HG02981 (cell line): Measurements from ENCODE around the gene GRIN2A.

Source experiments
- ATAC-seq: cut with Tn5 transposase; IDR thresholded peaks from one replicate; pipeline ENCODE4 v1.9.1; 2021; ENCODE audit warnings: mild to moderate bottlenecking, moderate library complexity; ENCODE audit not compliant: unreplicated experiment

Gene GRIN2A

DNA sequence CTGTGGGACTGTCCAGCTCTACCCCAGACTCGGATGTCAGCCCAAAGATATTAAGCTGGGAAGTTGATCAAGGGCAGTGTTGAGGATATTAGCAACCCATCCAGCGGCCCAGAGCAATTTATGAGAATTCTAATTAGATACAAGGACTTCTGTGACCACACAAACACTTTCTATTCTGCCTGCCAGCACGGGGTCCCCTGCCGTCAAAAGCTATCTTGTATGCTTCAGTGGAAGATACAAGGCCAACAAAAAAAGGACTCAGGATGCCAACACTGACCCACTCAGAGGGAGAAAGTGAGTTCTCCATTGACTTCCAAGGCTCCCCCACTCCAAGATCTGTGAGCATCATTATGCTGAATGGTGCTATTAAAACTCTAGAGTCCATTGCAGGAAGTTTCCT is 390.7 kb downstream of the GRIN2A start:
- no peak for ATAC-seq

DNA sequence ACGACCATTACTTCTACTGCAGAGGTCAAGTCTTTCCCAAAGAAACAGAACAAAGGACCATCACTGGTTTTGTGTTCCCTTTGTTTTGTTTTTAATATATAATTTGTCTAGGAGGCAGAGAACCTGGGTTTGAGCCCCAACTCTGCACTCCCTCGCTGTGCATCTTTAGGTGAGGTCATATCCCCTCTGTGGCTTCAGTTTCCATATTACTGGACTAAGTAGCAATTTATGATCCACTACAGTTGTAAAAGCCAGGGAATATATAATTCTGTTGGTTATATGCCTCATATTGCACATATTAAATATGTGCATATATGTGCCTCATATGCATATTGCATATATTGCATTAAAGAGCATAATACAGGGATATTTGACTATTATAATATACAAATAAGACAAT is 392.0 kb downstream of the GRIN2A start:
- ATAC-seq = no peak

DNA sequence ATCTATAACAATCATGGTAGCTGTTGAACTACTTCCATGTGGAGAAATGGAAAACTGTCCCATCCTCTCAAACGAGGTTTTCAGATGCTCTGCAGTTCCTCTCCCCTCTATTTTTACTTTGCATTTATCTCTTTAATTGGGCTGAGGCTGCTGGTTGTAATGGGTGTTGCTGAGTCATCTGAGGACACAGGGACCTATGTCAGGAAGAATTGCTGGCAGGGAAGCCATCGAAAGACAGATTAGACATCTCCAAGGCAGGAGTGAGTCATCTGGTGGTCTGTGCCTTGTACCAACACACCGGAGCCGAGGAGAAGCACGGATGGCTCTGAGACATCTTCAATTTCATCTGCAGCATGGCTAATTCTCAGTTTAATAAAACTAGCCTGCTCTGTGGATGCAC is 394.5 kb downstream of the GRIN2A start:
- no peak for ATAC-seq

DNA sequence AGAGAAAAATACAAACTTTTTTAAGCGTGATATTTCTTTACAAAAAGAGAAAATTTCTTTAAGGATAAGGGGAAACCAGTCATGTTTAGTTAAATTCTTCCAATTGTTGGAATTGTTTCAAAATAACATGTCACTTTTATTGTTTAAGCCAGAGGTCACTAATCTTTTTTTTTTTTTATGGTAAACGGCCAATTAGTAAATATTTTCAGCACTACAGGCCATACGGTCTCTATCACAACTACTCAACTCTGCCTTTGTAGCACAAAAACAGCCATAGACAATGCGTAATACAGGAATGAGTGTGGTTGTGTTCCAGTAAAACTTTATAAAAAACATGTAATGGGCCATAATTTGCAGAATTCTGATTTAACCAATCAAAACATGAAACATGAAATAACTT is 401.4 kb downstream of the GRIN2A start:
- ATAC-seq = no peak

DNA sequence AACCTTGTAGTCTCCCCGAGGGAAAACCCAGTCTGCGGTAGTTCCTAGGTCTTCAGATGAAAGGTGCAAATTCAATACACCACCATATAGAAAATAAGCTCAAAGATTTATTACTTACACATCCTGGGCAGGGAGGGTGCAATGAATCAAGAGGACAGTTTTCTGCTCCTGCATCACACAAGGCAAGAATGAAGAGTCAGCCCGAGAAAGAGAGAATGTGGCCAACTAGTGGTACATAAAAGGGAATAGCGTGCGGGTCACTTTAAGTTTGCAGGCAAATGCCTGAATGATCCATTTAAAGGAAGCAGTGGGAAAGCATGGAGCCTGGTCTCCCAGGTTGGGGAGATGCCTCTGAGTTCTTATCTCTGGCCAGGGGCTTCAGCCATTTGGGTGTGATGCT is 403.4 kb downstream of the GRIN2A start:
- ATAC-seq = no peak

DNA sequence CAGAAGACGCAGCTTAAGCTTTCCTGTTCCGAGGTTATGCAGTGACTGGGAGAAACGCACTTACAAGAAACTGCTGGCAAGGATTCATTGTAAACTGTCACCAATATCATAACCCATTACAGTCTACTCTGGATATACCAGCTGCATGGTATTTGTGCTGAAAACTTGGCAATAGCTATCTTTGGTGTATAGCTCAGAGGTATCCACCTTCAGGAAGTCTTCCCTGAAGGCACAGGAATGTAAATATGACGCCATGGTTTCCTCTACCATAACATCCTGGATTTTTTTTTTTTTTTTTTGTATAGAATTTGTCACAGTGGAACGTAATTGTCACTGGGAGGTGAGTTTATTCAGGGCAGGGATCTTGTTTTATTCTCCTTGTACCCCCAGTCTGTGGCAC is 406.2 kb downstream of the GRIN2A start:
- no peak for ATAC-seq

DNA sequence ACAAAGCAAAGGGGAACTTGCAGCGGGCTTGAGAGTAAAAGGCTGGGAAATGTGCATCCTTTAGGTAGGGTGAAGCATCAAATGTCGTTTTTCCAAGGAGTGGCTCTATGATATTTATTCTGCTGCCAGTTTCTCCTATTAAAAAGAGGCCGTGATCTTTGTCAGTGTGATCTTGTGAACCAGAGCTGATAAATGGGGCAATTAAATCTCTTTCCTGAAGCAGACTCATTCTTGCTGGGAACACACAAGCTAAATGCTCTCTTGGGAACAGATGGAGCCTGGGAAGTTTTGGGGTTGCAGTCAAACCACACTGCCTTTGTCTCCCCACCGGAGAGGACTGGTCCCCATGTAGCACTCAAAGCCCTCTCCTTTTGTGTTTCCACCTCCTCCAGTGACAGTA is 408.9 kb downstream of the GRIN2A start:
- ATAC-seq = no peak

DNA sequence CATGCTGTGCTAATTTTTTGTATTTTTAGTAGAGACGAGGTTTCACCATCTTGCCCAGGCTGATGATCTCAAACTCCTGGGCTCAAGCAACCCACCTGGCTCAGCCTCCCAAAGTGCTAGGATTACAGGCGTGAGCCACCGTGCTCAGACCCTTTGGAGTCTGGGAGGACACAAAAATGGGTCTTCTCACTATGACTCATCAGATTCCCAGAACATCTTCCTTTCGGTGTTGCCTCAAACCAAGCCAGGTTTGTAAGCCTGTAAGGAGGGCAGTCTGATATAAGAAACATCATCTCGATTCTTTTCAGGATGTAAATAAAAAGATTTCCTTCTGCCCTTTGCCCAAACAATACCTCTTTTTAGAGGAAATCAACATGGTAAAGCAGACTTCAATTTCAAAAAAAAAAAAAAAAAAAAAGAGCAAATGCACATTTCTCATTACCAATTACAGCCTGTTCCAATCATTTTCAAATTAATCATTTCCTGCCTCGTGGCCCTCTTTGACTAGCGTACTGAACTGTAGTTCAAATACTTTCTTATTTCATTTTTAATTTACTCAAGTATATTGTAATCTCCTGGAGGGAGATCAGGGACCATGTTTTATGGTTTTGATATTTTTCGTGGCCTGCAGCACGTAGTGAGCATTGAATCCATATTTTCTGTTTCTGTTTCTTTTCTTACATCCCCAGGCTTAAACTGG is 409.6 kb downstream of the GRIN2A start:
- ATAC-seq = no peak

DNA sequence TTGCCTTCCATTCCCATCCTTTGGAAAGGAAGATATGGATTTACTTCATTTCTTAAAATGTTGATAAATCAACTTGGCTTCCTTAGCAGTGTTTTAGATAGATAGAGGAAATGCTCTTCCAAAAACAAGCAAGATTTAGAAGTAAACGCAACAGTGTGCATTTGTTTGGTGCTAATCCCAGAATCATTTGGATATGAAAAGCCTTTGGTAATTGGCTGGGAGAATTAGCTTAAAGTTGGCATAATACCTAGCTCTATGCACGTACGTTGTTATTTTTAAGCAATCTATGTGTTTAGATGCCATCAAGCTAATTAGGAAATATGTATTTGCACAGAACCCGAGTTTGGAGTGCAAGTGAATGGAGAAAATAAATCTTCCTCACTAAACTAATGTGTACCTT is 415.3 kb downstream of the GRIN2A start:
- ATAC-seq = no peak

DNA sequence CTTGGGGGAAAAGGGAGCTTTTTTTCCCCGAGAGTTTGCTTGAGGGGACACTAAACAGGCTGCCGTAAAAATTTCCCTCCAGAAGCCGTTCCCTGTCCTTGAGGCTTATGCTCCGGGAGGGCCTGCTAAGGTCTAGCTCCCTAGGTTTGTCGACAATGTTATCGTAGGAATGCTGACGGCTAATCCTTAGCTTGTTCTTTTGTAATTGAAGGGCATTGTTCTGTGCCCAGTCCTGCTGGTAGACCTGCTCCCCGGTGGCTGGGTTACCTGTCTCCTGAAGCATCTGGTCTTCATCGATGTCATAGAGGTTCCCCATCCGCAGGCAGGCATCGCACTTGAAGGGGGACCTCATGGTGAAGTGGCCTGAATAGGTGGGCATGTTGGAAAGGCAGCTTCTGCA is 418.7 kb downstream of the GRIN2A start:
- no peak for ATAC-seq

DNA sequence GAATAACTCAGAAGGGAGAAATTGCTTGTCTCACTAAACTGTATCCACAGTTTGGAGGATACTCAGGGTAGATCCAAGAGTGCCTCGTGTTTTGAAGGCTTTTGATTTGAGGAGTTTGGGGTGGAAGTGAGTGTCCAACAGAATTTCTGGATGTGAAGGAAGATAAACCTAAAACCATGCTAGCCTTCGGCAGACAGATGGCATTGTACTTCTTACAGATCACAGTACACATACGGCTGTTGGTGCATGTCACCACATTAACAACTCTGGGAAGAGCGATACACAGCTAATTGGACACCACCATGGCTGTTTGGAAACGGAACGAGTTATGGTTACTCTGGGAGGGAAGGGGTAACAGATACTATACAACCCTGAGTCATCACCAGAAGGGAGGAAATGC is 420.4 kb downstream of the GRIN2A start:
- ATAC-seq = no peak

DNA sequence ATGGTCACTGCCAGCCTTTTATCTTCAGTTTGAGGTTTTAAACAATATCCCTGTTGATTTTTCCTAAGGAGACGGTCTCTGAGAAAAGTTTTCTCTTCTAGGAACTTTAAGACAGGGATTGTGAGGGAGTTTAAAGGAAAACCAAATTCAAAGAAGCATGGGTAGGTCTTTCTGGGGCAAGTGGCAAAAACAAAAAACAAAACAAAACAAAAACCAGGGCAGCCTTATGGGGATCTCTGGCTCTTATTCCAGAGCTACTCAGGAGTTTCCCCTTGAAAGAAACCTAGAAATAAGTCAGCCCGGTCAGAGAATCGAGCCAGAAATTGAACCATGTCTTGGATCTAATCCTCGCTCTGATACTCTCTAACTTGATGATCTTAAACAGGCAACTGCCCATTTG is 424.5 kb downstream of the GRIN2A start:
- no peak for ATAC-seq

DNA sequence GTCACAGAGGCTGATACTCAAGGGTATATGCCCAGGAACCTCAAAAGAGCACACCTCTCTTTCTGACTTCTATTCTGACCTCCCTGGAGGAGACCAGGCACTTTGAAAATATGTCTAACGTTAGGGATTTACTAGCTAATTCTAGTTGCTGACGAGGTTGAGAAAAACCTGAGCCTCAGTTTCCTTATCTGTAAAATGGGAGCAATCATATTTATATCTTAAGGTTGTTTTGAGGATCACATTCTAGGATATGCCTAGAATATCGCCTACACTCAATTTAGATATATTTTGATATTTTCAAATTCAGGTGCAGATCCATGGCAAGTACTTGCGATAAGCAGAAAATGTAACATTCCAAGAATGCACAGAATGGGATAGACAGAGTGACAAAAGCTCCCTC is 425.8 kb downstream of the GRIN2A start:
- ATAC-seq = no peak

DNA sequence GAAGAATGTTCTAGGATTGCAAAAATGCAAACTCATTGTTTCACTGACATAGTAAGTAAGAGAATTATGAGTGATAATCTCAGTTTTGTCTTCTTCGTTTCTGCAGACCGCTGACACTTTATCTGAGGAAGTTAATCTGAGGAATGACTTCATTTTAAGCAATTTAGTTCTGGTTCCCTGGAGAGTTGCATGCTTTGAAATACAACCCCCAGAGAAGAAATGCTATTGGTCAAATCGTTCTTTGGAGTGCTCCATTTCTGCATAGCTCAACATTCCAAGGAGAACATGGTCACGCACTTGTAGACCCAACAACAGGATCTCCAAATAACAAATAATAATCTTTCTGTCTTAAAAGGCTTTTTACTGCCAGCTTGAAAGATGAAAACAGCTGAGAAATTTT is 427.1 kb downstream of the GRIN2A start:
- no peak for ATAC-seq

DNA sequence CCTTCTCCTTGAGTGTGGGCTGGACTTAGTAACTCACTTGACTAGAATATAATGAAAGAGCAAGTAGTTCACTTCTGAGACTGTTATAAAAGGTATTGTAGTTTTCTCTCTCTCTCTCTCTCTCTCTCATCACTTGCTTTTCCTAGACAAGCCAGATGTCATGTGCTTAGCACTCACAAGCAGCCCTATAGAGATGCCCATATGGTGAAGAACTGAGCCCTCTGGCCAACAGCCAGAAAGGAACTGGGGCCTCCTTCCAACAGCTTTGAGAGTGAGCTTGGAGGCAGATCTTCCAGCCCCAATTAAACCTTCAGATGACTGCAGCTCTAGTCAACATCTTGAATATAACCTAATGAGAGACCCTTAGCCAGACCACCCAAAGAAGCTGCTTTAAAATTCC is 440.5 kb downstream of the GRIN2A start:
- no peak for ATAC-seq

DNA sequence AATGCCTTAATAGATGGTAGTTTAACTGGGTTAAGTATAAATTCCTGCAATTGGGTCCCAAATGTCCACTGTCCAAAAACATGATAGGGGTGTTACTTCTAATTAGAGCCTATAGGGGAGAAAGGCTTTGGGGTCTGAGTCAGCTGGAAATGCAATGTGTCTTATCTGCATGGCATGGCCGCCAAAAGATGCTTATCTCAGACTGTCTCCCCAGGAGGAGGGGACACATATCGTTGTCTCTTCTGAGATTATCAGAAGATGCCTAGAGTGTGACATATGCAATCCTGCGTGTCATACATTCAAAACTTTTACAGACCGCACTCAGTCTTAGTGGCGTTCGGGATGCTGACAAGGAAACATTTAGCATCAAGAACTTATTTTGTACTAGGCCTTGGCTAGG is 442.9 kb downstream of the GRIN2A start:
- no peak for ATAC-seq

DNA sequence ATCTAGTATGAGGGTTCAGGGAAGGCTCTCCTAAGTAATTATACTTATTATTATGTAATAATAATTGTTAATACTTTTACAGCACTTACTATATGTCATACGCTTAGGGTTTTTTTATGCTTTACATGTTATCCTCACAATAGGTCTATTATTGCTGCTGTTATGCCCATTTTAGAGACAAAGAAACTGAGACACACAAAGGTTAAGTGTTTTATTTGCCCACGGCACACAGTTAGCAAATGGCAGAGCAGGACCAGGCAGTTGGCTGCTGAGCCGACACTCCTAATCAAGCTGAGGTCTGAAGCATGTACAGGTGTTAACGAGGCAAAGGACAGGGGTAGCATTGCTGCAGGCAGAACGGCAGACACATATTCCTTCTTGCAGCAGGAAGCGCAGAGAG is 443.5 kb downstream of the GRIN2A start:
- ATAC-seq = no peak

DNA sequence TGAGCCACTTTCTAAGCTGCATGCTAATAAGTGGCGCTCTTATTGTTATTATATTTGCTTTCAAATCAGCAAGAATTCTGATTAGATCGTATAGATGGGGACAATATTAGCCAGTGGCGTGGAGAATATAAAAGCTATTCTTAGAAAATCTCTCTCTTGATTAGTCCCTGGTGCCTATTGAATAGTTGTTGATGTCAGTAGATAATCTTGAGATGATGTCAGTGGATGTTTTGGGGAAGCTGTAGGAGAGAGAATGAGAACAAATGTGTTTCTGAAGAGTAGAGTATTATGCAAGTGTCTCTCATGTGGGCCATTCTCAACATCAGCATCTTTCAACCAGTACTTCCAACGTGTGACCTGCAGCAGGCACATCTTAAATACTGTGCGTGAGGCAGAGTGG is 445.7 kb downstream of the GRIN2A start:
- ATAC-seq = no peak

DNA sequence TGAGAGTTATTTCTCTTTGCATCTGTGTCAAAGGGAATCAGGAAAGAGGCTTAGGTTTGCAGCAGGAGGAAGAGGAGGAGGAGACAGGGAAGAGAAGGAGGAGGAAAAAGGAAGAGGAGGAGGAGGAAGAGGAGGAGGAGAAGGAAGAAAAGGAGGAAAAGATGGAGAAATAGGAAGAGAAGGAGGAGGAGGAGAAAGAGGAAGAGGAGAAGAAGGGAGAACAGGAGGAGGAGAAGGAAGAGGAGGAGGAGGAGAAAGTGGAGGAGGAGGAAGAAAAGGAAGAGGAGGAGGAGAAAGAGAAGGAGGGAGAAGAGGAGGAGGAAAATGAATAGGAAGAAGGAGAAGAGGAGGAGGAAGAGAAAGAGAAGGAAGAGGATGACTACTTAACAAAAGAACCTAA is 459.1 kb downstream of the GRIN2A start:
- ATAC-seq = no peak

DNA sequence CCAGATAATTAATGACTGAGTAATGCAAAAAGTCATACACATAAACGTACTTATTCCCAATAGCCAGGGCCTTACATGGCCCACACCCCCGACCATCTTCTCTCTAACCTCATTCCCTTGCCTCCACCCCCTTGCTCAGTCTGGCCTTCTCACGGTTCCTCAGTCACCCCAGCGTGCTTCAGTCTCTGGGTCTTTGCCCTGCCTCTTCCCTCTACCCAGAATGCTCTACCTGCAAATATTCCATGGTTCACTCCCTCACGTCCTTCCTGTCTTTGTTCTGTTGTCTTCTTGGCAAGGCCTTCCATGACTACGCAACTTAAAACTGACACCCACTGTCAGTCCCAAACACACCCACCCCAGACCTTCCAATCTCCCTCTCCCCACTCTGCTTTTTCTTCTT is 468.3 kb downstream of the GRIN2A start:
- no peak for ATAC-seq

DNA sequence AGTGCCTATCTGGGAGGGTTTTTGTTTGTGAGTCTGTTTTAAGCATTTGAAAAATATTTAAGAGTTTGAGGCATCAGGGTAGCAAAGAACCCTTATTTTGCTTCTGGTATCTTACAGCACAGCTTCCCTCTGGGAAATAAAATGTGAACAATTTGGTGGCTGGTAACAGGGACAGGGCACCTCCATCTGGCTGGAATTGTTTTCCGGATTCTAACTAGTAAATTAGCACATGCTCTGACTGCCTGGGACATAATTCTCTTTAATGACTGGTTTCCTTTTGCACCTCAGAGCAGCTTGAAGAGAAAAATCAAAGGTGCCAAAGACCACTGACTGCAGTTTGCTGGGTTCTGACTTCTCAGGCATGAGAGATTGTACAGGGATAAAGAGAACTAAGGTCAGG is 469.1 kb downstream of the GRIN2A start:
- no peak for ATAC-seq

DNA sequence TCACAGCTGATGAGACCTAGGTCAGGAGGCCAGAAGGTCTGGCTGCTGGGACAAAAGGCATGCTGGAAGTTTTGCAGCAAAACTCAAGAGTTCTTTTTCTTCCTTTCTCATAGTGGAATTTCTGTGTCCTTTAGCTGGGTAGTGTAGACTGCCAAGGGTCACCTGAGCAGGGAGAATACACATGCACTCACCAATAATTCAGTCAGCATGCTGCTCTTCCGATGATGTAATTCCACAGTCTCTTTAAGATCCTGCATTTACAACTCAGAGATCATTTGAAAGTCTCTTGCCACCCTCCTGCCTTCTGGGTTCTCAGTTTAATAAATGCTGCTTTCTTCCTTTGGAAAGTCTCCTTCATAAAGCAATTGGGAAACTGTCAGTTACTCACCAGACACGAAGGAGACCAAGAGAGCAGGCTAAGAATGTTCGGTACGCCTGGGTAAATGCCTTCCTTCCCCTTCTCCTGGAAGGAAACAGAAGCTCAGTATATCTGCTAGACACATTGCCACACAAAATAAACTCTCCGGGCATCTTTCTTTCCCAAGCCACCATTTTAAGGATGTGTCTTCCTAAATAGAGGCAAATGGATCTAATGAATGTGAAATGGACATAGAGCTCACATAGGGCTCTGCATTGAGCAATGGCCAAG is 473.1 kb downstream of the GRIN2A start:
- no peak for ATAC-seq

DNA sequence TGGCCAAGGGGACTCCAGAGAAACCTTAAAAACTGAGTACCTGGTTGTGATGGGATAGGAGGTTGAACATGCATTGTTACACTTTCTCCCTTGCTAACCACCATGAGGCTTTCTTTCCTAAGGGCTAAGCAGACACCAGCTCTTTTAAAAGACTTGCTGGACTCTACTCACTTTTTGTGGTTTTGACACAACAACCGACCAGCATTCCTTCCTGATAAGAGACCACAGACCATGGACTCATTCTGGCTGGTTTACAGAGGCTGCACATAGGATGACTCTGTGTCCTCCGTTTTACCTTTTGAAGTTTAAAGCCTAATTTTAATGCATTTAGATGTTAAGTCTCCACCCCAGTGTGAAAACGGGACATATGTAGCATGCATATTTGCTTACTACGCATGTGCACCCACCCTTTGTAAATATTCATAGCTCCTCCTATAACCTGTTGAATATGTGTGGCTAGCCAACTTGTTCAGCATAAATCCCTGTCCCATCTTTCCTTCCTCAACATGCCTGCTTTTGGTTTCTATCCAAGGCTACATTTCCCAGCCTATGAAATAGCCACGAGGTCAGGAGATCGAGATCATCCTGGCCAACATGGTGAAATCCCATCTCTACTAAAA is 475.9 kb downstream of the GRIN2A start:
- ATAC-seq = no peak
